ENCODE measurements around the gene UCN2. TPM values are rescaled to one million over a fixed set of nuclear protein-coding genes. Genes with fewer than 3 reads are reported as not detected.

UCN2 gene
- total RNA-seq, 1 donor from 2014 or later = 0.89 TPM

DNA sequence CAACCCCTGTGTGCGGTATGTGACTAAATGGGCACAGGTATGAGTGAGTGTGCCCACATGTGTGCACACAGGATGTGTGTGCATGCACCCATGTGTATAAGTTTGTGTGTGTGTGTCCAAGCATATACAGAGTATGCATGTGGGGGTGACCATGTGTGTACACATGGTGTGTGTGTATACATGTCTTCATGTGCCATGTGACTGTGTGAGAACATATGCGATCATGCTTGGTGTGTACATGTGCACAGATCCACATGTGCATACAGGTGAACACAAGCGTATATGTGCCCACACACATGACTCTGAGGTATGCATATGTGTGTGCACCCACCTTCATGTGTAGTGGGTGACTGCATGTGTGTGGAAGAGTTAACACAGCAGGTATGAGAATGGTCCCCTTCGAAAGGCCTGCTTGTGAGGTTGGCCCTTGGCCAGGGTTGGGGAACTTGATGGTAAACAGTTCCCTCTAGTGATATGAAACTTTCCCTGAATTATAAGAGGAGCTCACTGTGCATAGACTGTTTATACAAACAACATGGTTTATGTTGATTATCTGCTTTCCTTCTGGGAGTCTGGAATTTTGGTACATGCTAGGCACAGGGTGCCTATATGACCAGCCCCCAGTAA is 17.3 kb downstream of the UCN2 start:
- Mint-ChIP-seq H3K4me3 (ENCODE audit: unreplicated experiment) (no peak overlapping the region), H3K27ac (ENCODE audit: unreplicated experiment) (no peak overlapping the region), H3K4me1 (ENCODE audit: unreplicated experiment) (peaks cover 9% of the 10 kb centered on the region), H3K27me3 (ENCODE audit: unreplicated experiment) (no peaks in the 10 kb centered on the region), H3K36me3 (ENCODE audit: unreplicated experiment) (peaks cover 4% of the 10 kb centered on the region), H3K9me3 (ENCODE audit: unreplicated experiment) (no peaks in the 10 kb centered on the region)
- DNase-seq (ENCODE audit: extremely low spot score, unreplicated experiment) = no peak
- TF ChIP-seq, protein P1, sequence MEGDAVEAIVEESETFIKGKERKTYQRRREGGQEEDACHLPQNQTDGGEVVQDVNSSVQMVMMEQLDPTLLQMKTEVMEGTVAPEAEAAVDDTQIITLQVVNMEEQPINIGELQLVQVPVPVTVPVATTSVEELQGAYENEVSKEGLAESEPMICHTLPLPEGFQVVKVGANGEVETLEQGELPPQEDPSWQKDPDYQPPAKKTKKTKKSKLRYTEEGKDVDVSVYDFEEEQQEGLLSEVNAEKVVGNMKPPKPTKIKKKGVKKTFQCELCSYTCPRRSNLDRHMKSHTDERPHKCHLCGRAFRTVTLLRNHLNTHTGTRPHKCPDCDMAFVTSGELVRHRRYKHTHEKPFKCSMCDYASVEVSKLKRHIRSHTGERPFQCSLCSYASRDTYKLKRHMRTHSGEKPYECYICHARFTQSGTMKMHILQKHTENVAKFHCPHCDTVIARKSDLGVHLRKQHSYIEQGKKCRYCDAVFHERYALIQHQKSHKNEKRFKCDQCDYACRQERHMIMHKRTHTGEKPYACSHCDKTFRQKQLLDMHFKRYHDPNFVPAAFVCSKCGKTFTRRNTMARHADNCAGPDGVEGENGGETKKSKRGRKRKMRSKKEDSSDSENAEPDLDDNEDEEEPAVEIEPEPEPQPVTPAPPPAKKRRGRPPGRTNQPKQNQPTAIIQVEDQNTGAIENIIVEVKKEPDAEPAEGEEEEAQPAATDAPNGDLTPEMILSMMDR (IDR thresholded peaks at IDR 0.05) = no peak

DNA sequence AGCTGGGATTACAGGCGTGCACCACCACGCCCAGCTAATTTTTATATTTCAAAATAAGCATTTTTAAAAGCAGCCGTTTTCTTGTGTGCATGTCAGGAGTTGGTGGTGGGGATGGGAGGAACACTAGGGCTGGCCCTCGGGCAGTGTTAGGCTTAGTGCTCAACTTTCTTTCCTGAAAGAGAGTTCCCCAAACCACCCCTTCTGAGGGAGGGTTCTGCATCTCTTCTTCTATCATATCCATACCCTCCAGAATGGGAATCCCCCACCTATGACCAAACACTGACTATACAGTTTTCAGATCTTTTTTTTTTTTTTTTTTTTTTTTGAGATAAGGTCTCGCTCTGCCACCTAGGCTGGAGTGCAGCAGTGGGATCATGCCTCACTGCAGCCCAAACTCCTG is 19.4 kb downstream of the UCN2 start:
- no peaks in the 10 kb centered on the region for H3K27me3 Mint-ChIP-seq (ENCODE audit: unreplicated experiment)
- TF ChIP-seq, protein P1 (IDR thresholded peaks at IDR 0.05) = no peak
- H3K27ac Mint-ChIP-seq (ENCODE audit: unreplicated experiment) = no peak overlapping the region
- no peaks in the 10 kb centered on the region for H3K9me3 Mint-ChIP-seq (ENCODE audit: unreplicated experiment)
- H3K4me1 Mint-ChIP-seq (ENCODE audit: unreplicated experiment) = peaks cover 9% of the 10 kb centered on the region
- no peak for DNase-seq (ENCODE audit: extremely low spot score, unreplicated experiment)
- no peak overlapping the region for H3K4me3 Mint-ChIP-seq (ENCODE audit: unreplicated experiment)
- peaks cover 4% of the 10 kb centered on the region for H3K36me3 Mint-ChIP-seq (ENCODE audit: unreplicated experiment)

DNA sequence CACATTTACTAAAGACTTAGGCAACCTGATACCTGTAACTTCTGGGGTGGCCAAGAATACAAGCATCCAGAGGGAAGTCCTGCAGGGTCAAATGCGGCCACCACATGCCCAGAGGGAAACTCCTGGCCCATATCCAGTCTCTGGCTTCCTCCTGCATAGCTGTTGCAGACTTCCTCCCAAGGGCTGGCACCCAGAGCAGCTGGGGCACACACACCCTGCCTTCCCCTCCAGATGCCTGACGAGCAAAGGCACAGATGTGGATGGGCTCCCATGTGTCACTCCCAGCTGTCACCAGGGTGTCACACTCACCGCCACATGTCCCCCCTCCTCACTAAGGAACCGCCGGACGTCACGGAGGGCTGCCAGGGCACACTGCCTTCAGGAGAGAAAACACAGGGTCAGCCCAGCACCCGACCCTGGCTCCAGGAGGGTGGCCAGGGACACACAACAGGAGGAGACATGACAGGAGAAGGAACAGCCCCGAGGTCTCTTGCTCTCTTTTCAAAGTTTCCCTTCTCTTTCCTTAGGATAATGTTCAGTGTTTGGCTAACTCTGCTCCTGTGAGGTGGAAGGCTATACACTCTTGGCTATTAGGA is 20.2 kb downstream of the UCN2 start:
- Mint-ChIP-seq H3K9me3 (ENCODE audit: unreplicated experiment) (no peaks in the 10 kb centered on the region), H3K4me3 (ENCODE audit: unreplicated experiment) (no peak overlapping the region), H3K27ac (ENCODE audit: unreplicated experiment) (no peak overlapping the region), H3K36me3 (ENCODE audit: unreplicated experiment) (peaks cover 4% of the 10 kb centered on the region), H3K4me1 (ENCODE audit: unreplicated experiment) (peaks cover 6% of the 10 kb centered on the region), H3K27me3 (ENCODE audit: unreplicated experiment) (no peaks in the 10 kb centered on the region)
- TF ChIP-seq, protein P1 (IDR thresholded peaks at IDR 0.05) = no peak
- no peak for DNase-seq (ENCODE audit: extremely low spot score, unreplicated experiment)

DNA sequence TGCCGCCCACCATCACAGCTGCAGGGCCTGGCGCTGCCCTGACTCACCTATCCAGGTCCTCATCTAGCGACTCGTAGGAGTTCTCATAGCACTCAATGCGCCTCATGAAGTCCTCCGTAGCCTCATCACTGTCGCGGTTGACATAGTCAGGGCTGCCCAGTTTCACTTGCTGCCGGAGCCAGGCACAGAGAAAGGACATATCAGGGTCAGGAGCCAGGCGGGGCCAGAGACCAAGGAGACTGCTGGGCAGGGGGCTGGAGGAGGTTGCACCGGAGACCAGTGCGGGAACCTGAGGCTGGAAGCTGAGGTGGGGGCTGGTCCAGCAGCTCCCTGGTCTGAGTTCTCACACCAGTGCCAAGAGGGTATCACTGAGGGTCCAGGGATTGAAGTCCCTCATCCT is 25.1 kb downstream of the UCN2 start:
- H3K9me3 Mint-ChIP-seq (ENCODE audit: unreplicated experiment) = no peaks in the 10 kb centered on the region
- no peaks in the 10 kb centered on the region for H3K27me3 Mint-ChIP-seq (ENCODE audit: unreplicated experiment)
- no peak overlapping the region for H3K4me3 Mint-ChIP-seq (ENCODE audit: unreplicated experiment)
- TF ChIP-seq, protein P1 (IDR thresholded peaks at IDR 0.05) = no peak
- peaks cover 5% of the 10 kb centered on the region for H3K4me1 Mint-ChIP-seq (ENCODE audit: unreplicated experiment)
- peaks cover 30% of the 10 kb centered on the region for H3K36me3 Mint-ChIP-seq (ENCODE audit: unreplicated experiment)
- H3K27ac Mint-ChIP-seq (ENCODE audit: unreplicated experiment) = no peak overlapping the region
- DNase-seq (ENCODE audit: extremely low spot score, unreplicated experiment) = no peak

DNA sequence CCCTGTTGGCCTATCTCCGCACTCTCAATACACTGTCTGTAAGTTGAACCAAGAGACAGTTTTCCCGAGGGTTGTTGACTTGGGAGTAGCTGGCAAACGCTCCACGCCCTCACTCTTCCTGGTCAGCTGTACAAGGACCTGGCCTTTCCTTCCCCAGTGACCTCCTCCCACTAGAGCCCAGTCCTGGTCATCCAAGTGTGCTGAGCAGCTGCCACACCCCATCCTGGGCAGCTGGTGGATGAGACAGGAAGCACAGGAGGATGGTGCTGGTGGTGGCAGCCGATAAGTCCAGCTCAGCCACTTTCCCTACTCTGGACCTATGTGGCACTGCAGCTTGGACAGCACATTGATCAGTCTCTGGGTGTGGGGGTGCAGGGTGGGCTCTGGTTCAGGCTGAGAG is 26.8 kb downstream of the UCN2 start:
- Mint-ChIP-seq H3K9me3 (ENCODE audit: unreplicated experiment) (no peaks in the 10 kb centered on the region), H3K36me3 (ENCODE audit: unreplicated experiment) (peaks cover 26% of the 10 kb centered on the region), H3K4me1 (ENCODE audit: unreplicated experiment) (no peaks in the 10 kb centered on the region), H3K27me3 (ENCODE audit: unreplicated experiment) (no peaks in the 10 kb centered on the region), H3K4me3 (ENCODE audit: unreplicated experiment) (no peak overlapping the region), H3K27ac (ENCODE audit: unreplicated experiment) (no peak overlapping the region)
- TF ChIP-seq, protein P1 (IDR thresholded peaks at IDR 0.05) = no peak
- DNase-seq (ENCODE audit: extremely low spot score, unreplicated experiment) = no peak
